GM18520 (cell line): ENCODE results near the gene APOBEC3C.
"Not testable (repeated sequence)": the region's sequence is repeated elsewhere in the genome, so short reads cannot be mapped to it uniquely, and the experiment has no call there.

ENCODE experiments used
- ATAC-seq: cut with Tn5 transposase; IDR thresholded peaks from one replicate; pipeline ENCODE4 v1.9.1; 2021; ENCODE audit not compliant: unreplicated experiment

The APOBEC3C gene

GRCh38 chr22:39020021-39020651, 6.1 kb downstream of the APOBEC3C start:
- not testable (repeated sequence) for ATAC-seq

GRCh38 chr22:39021552-39022250, 7.6 kb downstream of the APOBEC3C start:
- ATAC-seq = no peak

- no peak for ATAC-seq
Measured at GRCh38 chr22:39024519-39025308, 10.7 kb downstream of the APOBEC3C start.

GRCh38 chr22:39026509-39027150, 12.6 kb downstream of the APOBEC3C start:
- no peak for ATAC-seq

- ATAC-seq = no peak
Measured at GRCh38 chr22:39027717-39028116, 13.7 kb downstream of the APOBEC3C start.

GRCh38 chr22:39028281-39028680, 14.2 kb downstream of the APOBEC3C start:
- no peak for ATAC-seq

GRCh38 chr22:39029227-39029626, 15.2 kb downstream of the APOBEC3C start:
- ATAC-seq = no peak

GRCh38 chr22:39030705-39031104, 16.6 kb downstream of the APOBEC3C start:
- ATAC-seq = no peak

- ATAC-seq = not testable (repeated sequence)
Measured at GRCh38 chr22:39031434-39032295, 17.6 kb downstream of the APOBEC3C start.

GRCh38 chr22:39037071-39037470, 23.0 kb downstream of the APOBEC3C start:
- not testable (repeated sequence) for ATAC-seq

- ATAC-seq = no peak
Measured at GRCh38 chr22:39039306-39040126, 25.5 kb downstream of the APOBEC3C start.

GRCh38 chr22:39040155-39040537, 26.1 kb downstream of the APOBEC3C start:
- not testable (repeated sequence) for ATAC-seq

GRCh38 chr22:39040538-39041296, 26.7 kb downstream of the APOBEC3C start, which contains the start of gene APOBEC3F:
APOBEC3F (plus strand) TSS chr22:39040864; CDS start chr22:39040961, 97 bp downstream.
- ATAC-seq = peak; percentile 77

GRCh38 chr22:39041908-39042307, 27.9 kb downstream of the APOBEC3C start:
- ATAC-seq = no peak

GRCh38 chr22:39043063-39043462, 29.0 kb downstream of the APOBEC3C start:
- ATAC-seq = not testable (repeated sequence)

GRCh38 chr22:39045136-39045535, 31.1 kb downstream of the APOBEC3C start:
- not testable (repeated sequence) for ATAC-seq

- ATAC-seq = not testable (repeated sequence)
Measured at GRCh38 chr22:39049486-39049885, 35.4 kb downstream of the APOBEC3C start.

- not testable (repeated sequence) for ATAC-seq
Measured at GRCh38 chr22:39051844-39052495, 37.9 kb downstream of the APOBEC3C start.
